SK-N-SH (cell line): ENCODE measurements around the gene ARMH4. TPM values are rescaled to one million over a fixed set of nuclear protein-coding genes. Genes with fewer than 3 reads are reported as not detected.

ENCODE experiments used
- CTCF ChIA-PET: fragments of 300-600, 350-600 bp; formaldehyde crosslinking; extraction: SDS; loops from one replicate; lab custom pipeline; 2021; lab: Yijun Ruan, JAX
- POLR2A ChIA-PET: fragments of 350-600 bp; sonication (Branson Sonifier 250); formaldehyde crosslinking; extraction: SDS; loops from one replicate; lab custom pipeline; 2020; ENCODE audit warnings: antibody characterized with exemption, inconsistent platforms; lab: Yijun Ruan, JAX
- DNase-seq: peaks from one replicate; pipeline ENCODE4 v3.0.0; 2012
- H2AFZ ChIP-seq: fragments of 200-600 bp; sonication (generic); 2 replicates; pipeline ENCODE4 v1.8.1; 2016; ENCODE audit warnings: antibody characterized with exemption, mild to moderate bottlenecking, low read depth
- H3F3A ChIP-seq: fragments of 200-600 bp; sonication (generic); replicated peaks from 2 replicates; pipeline ENCODE3; 2016; ENCODE audit warnings: antibody characterized with exemption, mild to moderate bottlenecking; ENCODE audit not compliant: insufficient read depth
- H3K27ac ChIP-seq, 2 experiments: fragments of 200-500 bp in 1 of 2; fragments of 200-600 bp in 1 of 2; sonication (Bioruptor generic) in 1 of 2; sonication (generic), shearing (Covaris generic) in 1 of 2; 2 replicates each; pipeline versions ENCODE4 v1.5.1 to v1.6.1; 2014 to 2016; ENCODE audit warnings: low read depth in 2 of 2, inconsistent platforms in 1 of 2, low read length in 1 of 2, mild to moderate bottlenecking in 1 of 2, mixed read lengths in 1 of 2
- H3K27me3 ChIP-seq: fragments of 200-600 bp; sonication (generic), shearing (Covaris generic); 2 replicates; pipeline ENCODE4 v1.6.1; 2016; ENCODE audit warnings: mixed run types; ENCODE audit not compliant: insufficient read depth
- H3K36me3 ChIP-seq, 2 experiments: fragments of 200-500 bp in 1 of 2; fragments of 200-600 bp in 1 of 2; sonication (Bioruptor generic) in 1 of 2; sonication (generic) in 1 of 2; replicated peaks in 1 of 2; 2 replicates each; pipeline versions ENCODE3 to v1.5.1; 2014 to 2016; ENCODE audit warnings: low read length in 1 of 2, mild to moderate bottlenecking in 1 of 2; ENCODE audit not compliant: insufficient read depth in 2 of 2, control insufficient read depth in 1 of 2
- H3K4me1 ChIP-seq, 2 experiments: fragments of 200-500 bp in 1 of 2; fragments of 200-600 bp in 1 of 2; sonication (Bioruptor generic) in 1 of 2; sonication (generic), shearing (Covaris generic) in 1 of 2; 2 replicates each; pipeline versions ENCODE4 v1.5.1 to v1.6.1; 2014 to 2016; ENCODE audit warnings: low read depth in 1 of 2, low read length in 1 of 2, mixed run types in 1 of 2; ENCODE audit not compliant: insufficient read depth in 2 of 2, control insufficient read depth in 1 of 2
- H3K4me2 ChIP-seq: fragments of 200-600 bp; sonication (generic), shearing (Covaris generic); 2 replicates; pipeline ENCODE4 v1.6.1; 2017; ENCODE audit warnings: mixed run types
- H3K4me3 ChIP-seq, 2 experiments: fragments of 200-500 bp in 1 of 2; fragments of 200-600 bp in 1 of 2; sonication (Bioruptor generic) in 1 of 2; sonication (generic), shearing (Covaris generic) in 1 of 2; 2 replicates each; pipeline versions ENCODE4 v1.5.1 to v1.8.1; 2014 to 2016; ENCODE audit warnings: low read depth in 2 of 2, inconsistent platforms in 1 of 2, low read length in 1 of 2, mild to moderate bottlenecking in 1 of 2, mixed read lengths in 1 of 2, moderate library complexity in 1 of 2
- H3K79me2 ChIP-seq: fragments of 200-600 bp; sonication (generic); 2 replicates; pipeline ENCODE4 v1.8.1; 2017; ENCODE audit warnings: mild to moderate bottlenecking; ENCODE audit not compliant: insufficient read depth
- H3K9ac ChIP-seq: fragments of 200-600 bp; sonication (generic); 2 replicates; pipeline ENCODE4 v1.6.1; 2017; ENCODE audit warnings: mixed run types
- H3K9me2 ChIP-seq: fragments of 200-600 bp; sonication (generic); 2 replicates; pipeline ENCODE4 v1.6.1; 2017; ENCODE audit warnings: mixed run types
- H3K9me3 ChIP-seq: fragments of 200-600 bp; sonication (generic); 2 replicates; pipeline ENCODE4 v1.6.1; 2017; ENCODE audit warnings: mixed run types, mild to moderate bottlenecking, moderate library complexity
- H4K20me1 ChIP-seq: fragments of 200-600 bp; sonication (generic); 2 replicates; pipeline ENCODE4 v1.6.1; 2017; ENCODE audit warnings: mild to moderate bottlenecking, mixed run types; ENCODE audit not compliant: insufficient read depth
- GATA2 ChIP-seq: sonication (generic); formaldehyde crosslinking; IDR thresholded peaks from 2 replicates; pipeline ENCODE4 v1.5.0; 2020; ENCODE audit warnings: mild to moderate bottlenecking, missing genetic modification reagents
- RAD21 ChIP-seq: IDR thresholded peaks from 2 replicates; pipeline ENCODE4 v1.6.1; 2012; ENCODE audit warnings: mild to moderate bottlenecking, low read length
- SMC3 ChIP-seq: IDR thresholded peaks from 2 replicates; pipeline ENCODE4 v1.6.1; 2012; ENCODE audit warnings: low read depth, low read length, improper control_type of control experiment
- WGBS: methylation state at CpG from one replicate; pipeline ENCODE4 v1.1.6; 2017; ENCODE audit warnings: low lambda C conversion rate; 5-methylcytosine and 5-hydroxymethylcytosine counted together
- polyA plus RNA-seq, 3 experiments: library from polyadenylated mRNA; depleted of rRNA; stranded (reverse); fragments of >200 nt; gene quantifications; 2 replicates each; pipeline ENCODE4 v1.2.3, GENCODE V29; 2012
- TF ChIP-seq, protein P1 (sequence below): fragments of 200-600 bp; sonication (generic); IDR thresholded peaks from 2 replicates; pipeline ENCODE4 v1.6.1; 2017; ENCODE audit warnings: antibody characterized with exemption, mild to moderate bottlenecking, moderate library complexity

ARMH4 gene
- polyA plus RNA-seq, 1 of the 3 experiments (the other 2 are of a cell fraction) = 0.39 TPM

DNA sequence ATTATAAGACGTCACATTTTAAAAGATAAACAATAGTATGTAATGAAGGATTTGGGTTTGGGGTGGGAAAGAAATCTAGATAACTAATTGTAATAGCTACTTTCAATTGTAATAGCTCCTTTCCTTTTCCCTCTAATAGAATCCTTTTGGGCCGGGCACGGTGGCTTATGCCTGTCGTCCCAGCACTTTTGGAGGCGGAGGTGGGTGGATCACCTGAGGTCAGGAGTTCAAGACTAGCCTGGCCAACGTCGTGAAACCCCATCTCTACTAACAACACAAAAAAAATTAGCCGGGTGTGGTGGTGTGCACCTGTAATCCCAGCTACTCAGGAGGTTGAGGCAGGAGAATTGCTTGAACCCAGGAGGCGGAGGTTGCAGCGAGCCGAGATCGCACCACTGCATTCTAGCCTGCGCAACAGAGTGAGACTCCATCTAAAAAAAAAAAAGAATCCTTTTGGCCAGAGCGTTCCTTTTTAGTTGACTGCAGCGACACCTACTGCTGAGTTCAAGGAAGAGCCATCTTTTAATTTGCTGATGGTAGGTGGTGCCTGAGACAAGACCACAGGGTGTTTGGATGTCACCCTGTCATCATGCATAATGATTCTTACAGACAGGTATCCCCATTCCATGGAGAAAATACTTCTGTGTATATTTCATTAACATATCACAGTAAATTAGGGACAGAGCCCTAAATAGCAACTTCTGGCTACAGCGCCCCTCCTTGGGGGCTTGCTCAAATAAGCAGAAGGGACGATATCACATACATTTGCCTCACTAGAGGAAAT, 79.5 kb downstream of the ARMH4 start:
- Histone ChIP-seq H3K36me3 (no peaks in the 10 kb centered on the region), H2AFZ (peak overlapping the region; percentile 76; the same call in 1 of the 2 replicates), H4K20me1 (no peaks in the 10 kb centered on the region), H3F3A (peaks cover 4% of the 10 kb centered on the region), H3K4me2 (peak overlapping the region; percentile 65; the same call in 1 of the 2 replicates), H3K9me2 (no peaks in the 10 kb centered on the region), H3K27ac (no peak overlapping the region), H3K27me3 (peaks cover 2% of the 10 kb centered on the region; the same call in 1 of the 2 replicates), H3K9me3 (no peaks in the 10 kb centered on the region), H3K4me3 (peak overlapping the region; percentile 14 to 31; a peak in 2 of 4 replicates), H3K4me1 (peaks cover 0 to 8% of the 10 kb centered on the region in 2 experiments; a peak in 1 of 4 replicates), H3K79me2 (no peaks in the 10 kb centered on the region), H3K9ac (no peak overlapping the region)
- WGBS = 7% methylated on average over 17 of the region's 17 CpGs
- ChIA-PET CTCF (interaction anchor here (0.7 to 3.4 kb wide), 22 partner anchors 9 to 872 kb away, joined by 3 to 25 read pairs (median 4); no protein-coding TSS in a partner anchor), POLR2A (no interaction called here)
- peak; percentile 46 for DNase-seq
- TF ChIP-seq, protein P1, sequence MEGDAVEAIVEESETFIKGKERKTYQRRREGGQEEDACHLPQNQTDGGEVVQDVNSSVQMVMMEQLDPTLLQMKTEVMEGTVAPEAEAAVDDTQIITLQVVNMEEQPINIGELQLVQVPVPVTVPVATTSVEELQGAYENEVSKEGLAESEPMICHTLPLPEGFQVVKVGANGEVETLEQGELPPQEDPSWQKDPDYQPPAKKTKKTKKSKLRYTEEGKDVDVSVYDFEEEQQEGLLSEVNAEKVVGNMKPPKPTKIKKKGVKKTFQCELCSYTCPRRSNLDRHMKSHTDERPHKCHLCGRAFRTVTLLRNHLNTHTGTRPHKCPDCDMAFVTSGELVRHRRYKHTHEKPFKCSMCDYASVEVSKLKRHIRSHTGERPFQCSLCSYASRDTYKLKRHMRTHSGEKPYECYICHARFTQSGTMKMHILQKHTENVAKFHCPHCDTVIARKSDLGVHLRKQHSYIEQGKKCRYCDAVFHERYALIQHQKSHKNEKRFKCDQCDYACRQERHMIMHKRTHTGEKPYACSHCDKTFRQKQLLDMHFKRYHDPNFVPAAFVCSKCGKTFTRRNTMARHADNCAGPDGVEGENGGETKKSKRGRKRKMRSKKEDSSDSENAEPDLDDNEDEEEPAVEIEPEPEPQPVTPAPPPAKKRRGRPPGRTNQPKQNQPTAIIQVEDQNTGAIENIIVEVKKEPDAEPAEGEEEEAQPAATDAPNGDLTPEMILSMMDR = peak; percentile 86
- TF ChIP-seq GATA2 (CRISPR knock-in tag) (no peak), RAD21 (peak; percentile 79), SMC3 (peak; percentile 41)

DNA sequence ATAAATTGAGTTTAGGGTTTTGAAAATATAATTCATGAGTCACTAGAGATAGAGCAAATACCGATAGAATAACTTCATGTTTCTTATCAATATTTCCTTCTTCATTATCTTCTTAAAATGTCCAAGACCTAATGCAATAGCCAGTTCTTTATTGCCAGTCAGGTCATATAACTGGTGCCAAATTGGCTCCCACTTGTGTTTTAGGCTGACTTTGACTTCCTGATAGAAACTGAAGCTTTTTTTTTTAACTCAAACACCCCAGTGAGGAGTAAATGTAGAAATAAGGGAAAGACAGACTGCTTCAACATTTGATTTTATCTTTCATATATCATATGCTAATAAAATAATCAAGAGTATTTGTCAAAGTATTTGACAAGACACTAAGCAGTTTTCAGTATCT, 80.7 kb downstream of the ARMH4 start:
- no peaks in the 10 kb centered on the region for H3K9me3 ChIP-seq
- H3K27me3 ChIP-seq = peaks cover 8% of the 10 kb centered on the region; the same call in 1 of the 2 replicates
- no peaks in the 10 kb centered on the region for H3K9me2 ChIP-seq
- TF ChIP-seq, protein P1 = no peak
- peaks cover 0 to 5% of the 10 kb centered on the region in 2 experiments; a peak in 1 of 4 replicates for H3K4me1 ChIP-seq
- no peak overlapping the region for H3K27ac ChIP-seq
- H3K4me2 ChIP-seq = no peak overlapping the region
- peaks cover 4% of the 10 kb centered on the region for H3F3A ChIP-seq
- ChIA-PET CTCF (interaction anchor here (1.1 to 3.4 kb wide), 6 partner anchors 8 to 586 kb away, joined by 4 to 25 read pairs (median 6); no protein-coding TSS in a partner anchor), POLR2A (no interaction called here)
- DNase-seq = no peak
- 0 out of 2 replicates have a peak overlapping the region, but pooled peaks have one; percentile 12 for H2AFZ ChIP-seq
- no peaks in the 10 kb centered on the region for H4K20me1 ChIP-seq
- no peaks in the 10 kb centered on the region for H3K79me2 ChIP-seq
- H3K4me3 ChIP-seq = no peak overlapping the region
- WGBS = 10% methylated on average over 1 of the region's 1 CpG
- no peaks in the 10 kb centered on the region for H3K36me3 ChIP-seq
- H3K9ac ChIP-seq = no peak overlapping the region
